Measurements from ENCODE around the gene SPAG9.

DNA sequence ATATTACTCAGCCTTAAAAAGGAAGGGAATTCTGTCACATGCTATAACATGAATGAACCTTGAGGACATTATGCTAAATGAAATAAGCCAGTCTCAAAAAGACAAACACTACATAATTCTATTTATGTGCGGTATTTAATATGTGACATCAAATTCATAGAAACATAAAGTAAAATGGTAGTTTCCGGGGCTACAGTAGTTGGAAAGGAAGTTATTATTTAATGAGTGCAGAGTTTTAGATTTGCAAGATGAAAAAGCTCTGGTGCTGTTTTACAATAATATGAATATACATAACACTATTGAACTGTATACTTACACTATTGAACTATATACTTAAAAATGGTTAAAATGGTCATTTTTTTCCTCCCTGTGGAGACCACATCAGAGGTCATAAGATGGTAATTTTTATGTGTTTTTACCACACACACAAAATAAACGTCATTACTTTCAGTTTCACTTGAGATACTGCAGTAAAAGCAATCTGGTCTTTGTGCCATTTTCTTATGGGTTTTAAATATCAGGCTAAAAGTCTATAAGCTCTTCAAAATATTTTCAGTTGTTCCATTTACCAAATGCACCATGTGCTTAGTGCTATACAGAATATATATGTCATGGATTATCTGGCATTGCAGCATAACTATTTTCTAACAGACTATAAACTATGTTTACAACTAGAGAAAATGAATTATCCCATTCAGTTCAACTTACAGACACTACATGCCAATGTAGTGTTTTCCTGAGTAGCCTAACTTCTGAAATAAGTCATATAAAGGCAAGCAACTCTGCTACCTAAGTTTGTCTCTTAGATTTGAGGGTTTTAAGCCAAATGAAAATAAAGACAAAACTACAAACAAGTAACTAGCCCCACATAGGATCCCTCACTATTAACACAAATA, 90.9 kb downstream of the SPAG9 start:
- TF ChIP-seq, protein P1, sequence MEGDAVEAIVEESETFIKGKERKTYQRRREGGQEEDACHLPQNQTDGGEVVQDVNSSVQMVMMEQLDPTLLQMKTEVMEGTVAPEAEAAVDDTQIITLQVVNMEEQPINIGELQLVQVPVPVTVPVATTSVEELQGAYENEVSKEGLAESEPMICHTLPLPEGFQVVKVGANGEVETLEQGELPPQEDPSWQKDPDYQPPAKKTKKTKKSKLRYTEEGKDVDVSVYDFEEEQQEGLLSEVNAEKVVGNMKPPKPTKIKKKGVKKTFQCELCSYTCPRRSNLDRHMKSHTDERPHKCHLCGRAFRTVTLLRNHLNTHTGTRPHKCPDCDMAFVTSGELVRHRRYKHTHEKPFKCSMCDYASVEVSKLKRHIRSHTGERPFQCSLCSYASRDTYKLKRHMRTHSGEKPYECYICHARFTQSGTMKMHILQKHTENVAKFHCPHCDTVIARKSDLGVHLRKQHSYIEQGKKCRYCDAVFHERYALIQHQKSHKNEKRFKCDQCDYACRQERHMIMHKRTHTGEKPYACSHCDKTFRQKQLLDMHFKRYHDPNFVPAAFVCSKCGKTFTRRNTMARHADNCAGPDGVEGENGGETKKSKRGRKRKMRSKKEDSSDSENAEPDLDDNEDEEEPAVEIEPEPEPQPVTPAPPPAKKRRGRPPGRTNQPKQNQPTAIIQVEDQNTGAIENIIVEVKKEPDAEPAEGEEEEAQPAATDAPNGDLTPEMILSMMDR (IDR thresholded peaks at IDR 0.05; ENCODE audit: low read depth, low read length, poor library complexity, severe bottlenecking), result no peak
- TF ChIP-seq EZH2phosphoT487 (IDR thresholded peaks at IDR 0.05; ENCODE audit: borderline replicate concordance, low read length), result no peak
